D341Med (cell line): ENCODE data around the gene ITGB8.
A peak's percentile ranks its signal among the peaks of the same experiment; 100 is the strongest.

Experiments used
- DNase-seq: peaks from one replicate; pipeline ENCODE4 v3.0.0; 2012; ENCODE audit warnings: low spot score

ITGB8 gene

DNA sequence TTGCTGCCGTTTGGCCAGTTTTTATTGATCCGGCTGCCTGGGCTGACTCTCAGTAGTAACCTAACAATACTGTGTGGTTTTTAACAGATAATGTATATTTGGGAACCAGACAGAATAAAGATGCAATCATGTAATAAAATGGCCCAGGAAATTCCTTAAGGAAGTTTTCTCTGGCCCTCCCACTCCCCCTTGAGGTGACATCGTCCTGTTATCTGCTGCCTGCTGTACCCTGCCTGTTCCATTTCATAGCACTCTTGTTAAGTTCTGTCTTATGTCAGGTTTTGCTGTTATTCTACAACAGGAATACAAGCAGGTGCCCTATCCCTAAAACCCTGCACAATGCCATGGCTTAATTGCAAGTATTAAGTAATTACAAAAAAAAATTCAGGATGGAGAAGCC, 12.5 kb downstream of the ITGB8 start:
- DNase-seq = peak; percentile 23

DNA sequence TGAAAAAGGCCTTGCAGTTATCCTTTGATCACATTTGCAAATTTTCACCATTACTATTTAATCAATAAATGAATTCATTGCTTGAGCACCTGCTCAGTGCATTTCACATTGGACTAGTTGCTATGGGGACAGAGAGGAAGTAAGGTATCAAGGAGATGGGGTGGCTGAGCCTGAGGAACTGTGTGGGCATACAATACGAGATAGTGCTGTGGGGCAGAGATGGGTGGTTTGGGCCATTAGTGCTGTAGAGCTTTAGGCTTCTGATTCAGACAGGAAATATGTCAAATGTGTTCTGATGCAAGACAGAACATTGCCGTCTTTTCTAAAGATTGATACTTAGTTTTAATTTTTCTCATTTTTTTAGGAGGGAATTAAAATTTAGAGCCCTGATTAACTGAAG, 13.2 kb downstream of the ITGB8 start:
- no peak for DNase-seq

DNA sequence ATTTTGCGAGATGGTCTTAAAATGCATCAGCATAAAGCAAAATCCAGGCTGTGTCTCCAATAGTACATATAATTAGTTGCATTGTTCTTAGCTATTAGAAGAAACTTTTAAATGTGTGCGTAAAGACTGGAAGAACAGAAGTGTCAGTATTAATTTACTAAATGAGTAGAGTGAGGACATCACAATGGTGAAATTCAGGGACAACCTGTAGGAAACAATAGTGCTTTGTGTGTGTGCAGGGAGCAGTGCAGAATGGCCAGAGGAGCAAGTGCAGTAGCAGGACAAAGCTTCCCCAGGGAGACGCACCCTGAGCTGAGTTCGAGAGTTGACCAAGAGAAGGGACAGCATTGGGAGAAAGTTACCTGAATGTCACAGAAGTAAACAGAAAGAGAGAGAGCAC, 13.7 kb downstream of the ITGB8 start:
- DNase-seq = no peak

DNA sequence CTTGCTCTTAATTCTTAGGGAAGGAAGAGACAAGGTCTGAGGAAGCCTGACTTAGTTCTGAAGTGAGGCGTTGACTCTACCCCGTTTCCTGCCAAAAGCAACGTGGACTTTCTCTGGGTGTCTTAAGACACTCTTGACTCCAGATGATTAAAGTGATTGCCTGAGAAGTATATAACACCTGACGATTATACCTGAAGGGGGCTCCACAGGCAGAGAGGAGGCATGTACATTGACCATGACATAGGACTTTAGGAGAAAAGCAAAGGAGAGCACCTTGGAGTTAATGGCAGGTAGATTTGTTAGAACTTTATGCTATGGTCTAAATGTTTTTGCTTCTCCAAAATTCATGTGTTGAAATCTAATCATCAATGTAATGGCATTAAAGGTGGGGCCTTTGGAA, 15.9 kb downstream of the ITGB8 start:
- DNase-seq = no peak

DNA sequence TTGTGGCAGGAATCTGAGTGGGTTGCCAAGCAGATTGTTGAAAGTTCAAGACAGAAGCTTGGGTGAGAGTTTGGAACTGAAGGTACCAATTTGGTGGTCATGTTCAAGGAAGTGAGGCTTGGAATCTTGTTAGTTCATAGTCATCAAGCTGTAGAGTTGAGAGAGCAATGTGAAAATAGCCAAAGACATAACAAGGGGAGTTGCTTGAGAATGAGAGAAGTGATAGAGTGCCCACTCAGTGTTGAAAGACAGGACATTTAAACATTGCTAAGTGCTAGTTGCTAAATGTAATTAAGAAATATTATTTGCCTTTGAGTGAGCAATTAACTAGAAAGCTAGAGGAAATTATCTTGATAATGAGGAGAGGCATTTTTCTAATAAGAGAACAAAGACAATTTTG, 17.0 kb downstream of the ITGB8 start:
- DNase-seq = no peak

DNA sequence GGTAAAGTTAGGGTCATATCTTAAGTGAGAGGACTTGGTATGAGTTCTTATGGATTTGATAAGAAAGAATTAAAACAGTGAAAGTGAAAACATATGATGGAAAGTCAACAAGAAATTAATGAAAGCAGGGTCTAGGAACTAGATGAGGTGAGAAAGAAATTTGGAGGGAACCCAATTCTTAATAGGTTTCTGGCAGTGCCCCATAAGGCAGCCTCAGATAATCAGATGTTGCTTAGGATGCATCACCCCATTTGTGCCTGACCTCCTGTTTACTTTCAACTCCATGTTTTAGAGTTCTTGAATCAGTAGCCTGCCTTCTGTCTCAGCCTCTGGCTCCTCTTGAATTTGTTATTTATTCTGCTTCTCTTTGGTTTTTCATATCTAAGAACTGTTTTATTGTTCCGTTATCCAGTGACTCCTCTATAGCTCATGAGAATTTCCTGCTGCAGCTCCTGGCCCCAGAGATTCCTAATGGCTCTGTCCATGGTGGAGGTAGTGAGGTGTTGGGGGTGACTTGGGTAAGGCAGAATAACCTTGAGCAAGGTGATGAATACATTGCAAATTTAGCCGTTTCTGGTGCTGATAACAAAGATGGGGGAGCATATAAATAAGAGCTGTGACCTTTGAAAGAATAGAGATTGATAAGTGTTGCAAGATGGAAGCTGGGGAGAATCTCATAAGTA, 17.6 kb downstream of the ITGB8 start:
- DNase-seq = no peak

DNA sequence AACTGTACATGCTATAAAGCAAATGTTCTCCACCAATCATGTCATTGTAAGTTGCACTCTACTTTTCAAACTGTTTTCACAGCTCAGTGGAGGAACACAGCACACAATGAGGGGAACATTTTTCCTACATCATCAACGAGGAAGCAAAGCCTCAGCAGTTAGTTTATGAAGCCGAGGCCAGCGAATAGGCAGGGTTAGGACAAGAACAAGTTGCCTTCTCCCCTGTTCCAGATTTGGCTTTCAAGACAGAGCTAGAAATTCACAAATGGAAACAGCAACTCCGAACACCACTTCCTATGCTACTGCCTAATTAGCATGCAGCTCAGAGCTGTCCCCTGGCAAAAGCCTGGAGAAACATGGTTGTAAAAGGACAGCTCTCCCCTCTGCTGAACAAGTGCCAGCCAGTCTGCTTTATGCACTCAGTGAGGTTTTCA, 19.8 kb downstream of the ITGB8 start:
- DNase-seq = no peak

DNA sequence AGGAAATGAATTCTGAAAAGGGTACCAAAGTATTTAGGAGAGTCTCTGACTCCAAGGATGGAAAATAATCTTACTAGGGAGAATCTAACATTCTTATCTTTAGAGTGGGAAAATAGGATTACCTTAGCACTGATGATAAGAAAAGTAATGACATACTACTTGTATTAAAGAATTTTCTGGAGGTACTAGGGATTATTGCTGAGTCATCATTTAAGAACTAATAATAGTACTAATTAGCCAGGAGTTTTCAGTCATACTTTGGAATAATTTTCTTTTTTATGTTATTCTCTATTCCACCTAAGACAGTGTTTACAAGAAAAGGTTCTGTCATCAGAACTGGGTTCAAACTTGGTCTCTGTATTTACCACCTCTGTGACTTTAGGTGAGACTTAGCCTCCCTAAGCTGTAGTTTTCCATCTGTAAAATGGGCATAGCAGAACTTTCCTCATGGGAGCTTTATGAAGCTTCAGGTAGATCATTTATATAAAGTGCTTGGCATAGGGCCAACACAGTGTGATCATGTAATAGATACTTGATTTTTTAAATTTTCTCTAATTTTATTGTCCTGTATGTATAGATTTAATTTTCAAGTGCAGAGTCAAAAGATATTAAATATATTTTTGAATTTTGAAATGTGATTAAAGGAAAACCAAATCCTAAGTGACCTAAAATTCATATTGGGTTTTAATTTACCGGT, 20.4 kb downstream of the ITGB8 start:
- no peak for DNase-seq

DNA sequence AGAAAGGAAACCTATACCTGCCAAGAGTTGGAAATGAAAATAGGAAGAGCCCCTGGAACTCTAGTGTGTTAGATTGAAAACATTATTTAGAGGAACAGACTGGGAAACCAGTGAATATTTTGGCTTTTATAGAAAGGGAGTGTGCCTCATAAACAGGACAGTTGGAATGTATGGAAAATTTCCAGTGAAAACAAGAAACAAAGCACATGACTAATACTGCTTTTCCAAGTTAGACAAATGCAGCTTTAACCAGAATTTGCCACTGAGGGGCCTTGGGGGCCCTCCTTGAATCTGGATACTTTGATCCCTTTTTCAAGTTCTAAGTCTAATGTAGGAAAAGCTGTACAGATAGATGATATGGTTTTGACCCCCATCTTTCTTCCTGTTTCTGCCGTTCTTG, 21.2 kb downstream of the ITGB8 start:
- no peak for DNase-seq

DNA sequence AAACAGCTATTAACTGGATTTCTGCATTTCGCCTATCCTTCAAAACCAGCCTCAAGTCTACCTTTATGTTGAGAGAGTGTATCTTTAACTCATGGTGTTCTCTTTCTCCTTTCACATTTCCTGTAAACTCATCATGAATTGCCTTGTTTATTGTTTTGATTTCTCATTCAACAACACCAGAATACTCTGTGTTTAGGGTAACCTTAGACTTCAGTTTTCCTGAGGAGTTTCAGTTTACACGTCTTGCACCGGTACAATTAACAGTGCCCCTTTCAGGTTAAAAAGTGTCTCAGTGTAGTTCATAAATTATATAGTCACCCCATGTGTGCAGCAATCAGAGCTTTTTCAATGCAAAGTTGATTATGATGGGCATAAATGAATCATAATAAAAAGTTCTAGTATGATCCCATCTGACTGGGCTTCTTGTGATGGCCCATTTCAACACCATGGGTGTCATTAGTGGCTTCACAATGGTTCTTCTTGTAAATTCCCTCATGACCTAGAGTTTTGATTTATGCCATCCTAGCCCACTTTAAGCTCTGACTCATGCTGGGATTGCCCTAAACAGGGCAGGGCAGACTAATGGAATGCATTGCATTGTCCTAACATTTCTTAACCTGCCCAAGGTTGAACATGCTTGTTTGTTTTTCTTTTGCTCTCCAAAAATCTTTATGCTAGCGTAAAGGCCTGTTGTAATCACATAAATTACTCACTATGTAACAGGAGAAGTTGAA, 22.0 kb downstream of the ITGB8 start:
- peak; percentile 25 for DNase-seq

DNA sequence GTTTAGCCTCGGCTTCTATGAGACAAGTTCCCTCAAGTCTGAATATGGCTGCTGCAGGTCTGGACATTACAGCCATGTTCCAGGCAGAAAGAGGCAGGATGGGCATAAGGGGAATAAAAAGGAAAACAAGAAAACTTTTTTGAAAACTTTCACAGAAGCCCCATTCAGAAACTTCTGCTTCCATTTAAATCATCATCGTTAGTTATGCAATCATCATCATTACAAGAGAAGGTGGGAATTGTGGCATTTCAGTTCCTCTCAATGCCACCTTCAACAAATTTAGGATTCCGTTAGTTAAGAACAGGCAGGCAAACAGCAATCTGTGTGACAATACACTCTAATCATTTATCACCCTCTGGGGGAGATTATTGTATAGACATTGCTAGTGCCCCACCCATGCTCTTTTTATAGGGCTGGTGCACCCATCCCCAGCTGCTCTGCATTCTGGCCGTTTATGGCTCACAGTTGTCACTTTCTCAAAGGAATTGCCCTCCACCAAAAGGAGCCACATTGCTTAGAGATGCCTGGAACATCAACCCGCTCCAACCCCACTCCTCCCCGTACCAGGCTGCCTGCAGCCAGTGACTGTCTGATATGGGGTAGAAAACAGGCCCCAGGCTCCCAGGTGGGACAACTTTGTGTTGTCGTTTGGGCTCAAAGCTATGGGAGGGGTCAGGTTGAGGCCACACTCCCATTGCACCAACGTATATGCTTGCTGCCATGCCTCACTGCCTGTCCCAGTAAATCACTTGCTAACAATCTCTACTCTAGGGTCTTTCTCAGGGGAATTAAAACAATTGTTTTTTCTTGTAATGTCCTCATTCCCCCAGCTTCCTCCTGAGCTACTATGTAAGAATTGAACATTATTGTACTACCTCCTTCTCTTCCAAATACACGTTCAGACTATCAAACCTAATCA, 24.2 kb downstream of the ITGB8 start:
- DNase-seq = no peak

DNA sequence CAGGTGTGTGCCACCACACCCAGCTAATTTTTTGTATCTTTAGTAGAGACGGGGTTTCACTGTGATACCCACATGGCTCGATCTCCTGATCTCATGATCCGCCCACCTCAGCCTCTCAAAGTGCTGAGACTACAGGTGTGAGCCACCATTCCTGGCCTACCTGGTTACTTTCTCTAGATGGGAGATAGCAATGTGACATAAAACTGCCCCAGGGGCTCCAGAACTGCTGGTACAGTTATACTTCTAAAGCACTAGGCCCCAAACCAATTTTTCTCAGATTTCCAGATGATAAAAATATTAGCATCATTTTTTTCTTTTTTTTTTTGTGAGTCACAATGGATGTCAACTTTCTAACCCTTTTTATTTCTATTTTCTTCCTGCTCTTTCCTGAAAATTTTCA, 27.4 kb downstream of the ITGB8 start:
- DNase-seq = no peak

DNA sequence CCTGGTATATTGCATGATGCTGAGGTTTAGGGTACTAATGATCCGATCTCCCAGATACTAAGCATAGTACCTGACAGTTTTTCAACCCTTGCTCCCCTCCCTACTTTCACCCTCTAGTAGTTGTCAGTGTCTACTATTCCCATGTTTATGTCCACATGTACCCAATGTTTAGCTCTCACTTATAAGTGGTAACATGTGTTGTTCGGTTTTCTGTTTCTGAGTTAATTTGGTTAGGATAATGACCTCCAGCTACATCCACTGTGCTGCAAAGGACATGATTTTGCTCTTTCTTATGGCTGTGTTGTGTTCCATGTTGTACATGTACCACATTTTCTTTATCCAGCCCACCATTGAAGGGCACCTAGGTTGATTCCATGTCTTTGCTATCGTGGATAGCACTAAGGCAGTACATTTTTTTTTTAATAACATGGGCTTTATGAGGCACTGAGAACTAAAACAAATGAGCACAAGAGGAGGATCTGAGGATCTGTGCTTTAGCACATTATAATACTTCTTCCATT, 28.1 kb downstream of the ITGB8 start:
- no peak for DNase-seq

DNA sequence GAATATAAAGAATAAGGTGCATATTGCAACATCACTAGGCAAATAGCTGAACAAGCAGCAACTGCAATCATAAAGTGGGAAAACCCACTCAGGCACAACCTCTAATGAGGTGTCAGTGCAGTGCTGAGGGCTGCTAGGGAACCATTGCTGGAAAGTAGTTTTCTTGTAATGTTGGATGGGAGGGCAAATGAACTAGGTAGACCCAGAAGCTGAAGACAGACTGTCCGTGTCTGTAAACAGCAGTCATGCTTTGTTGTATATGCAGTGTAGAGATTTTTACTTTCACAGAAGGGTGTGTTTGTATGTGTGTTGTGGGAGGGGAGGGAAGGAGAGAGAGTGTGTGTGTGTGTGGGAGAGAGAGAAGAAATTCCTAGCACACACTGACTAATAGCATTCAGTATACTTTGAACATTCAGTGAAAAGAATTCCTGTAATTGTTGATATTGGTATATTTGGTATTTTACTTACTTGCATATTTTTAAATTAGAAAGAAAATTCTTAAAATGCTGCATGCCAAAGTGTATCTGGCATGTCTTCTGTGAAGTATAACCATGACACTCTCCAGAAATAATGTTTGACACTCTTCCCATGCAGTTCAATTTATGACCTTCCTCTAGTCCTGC, 28.8 kb downstream of the ITGB8 start:
- no peak for DNase-seq

DNA sequence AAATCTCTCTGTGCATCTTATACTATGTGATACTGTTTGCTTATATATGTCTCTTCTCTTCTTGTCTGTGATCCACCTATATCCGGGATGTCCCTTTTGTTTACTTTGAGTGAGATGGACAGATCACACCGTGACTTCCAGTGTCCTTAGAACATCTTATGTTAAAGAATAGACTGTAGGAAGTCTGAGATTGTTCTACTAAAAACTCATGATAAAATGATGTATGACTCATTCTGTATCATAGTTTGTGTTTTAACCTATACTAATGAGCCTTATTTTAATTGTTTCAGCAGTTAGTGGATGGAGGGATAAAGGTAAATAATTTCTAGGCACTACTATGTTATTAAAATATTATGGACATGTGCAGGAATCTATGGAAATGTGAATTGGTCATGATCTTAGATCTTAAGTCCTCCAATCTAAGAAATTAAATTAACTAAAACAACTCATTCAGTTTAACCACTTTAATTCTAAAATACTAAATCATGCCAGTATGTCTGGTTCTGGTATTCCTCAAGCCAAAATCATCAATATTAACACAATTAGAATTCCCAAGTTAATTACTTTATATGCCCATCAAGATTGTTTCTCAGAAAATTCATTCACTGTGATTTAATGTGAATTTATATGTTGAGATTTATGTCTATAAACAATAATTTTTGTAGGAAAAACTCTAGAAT, 32.0 kb downstream of the ITGB8 start:
- DNase-seq = no peak

DNA sequence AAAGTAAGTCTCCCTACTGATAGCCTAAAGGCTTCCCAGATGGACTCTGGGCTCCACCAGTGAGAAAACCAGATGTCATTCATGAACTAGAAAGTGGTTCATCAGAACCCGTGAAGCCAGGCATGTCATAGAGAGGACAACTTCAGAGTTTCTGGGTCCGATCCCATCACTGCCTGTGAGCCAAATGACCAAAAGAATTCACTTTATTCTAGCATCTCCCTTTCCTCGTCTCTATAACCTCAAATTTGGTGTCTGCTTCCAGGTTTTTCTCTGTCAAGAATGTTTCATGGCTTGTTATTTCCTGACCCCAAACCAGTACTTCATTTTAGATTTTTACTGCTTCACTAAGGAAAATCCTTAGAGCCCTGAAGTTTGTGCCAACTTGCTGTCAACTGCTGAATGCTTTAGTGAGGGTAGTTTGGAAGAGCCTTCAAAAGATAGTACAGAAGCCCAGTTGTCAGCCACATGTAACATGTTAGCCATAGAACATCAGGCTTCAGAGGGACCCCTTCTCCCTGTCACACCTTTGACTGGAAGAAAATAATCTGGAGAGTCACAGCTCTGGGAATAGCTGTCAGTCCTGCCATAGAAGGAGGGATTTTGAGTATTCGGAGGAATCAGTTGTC, 34.0 kb downstream of the ITGB8 start:
- DNase-seq = no peak

DNA sequence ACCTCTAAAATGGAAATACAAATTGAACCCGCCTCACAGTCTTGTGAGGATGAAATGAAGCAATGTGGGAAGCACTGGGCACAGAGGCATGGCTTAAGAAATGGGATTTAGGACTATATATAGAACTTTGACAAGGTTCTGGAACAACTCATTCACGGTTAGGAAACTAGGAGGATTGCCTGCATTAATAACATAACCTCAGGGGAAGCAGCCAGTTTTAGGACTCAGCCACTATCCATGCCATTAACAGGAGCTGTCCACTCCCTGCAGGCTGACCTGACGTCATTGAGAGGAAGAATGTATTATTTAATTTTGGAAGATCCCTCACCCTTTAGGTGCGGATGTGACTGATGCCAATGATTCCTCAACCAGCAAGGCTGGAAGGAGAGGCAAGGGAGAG, 34.8 kb downstream of the ITGB8 start:
- DNase-seq = no peak

DNA sequence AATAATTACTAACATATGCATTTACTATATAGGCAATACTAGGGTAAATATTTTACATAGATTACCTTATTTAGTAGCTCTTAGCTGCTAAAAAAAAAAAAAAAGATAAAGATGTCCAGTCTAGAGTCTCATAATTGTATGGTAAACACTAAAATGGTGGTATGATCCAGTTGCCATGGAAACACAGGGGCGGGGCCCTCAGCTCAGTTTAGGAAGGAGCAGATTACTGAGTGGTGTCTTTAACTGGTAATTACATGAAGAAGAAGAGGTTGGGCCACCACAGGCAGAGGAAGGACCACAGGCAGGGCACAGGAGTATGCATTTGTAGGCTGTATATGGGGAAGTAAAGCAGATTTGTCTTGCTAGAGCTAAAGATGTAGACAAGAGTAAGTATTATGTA, 43.7 kb downstream of the ITGB8 start:
- no peak for DNase-seq

DNA sequence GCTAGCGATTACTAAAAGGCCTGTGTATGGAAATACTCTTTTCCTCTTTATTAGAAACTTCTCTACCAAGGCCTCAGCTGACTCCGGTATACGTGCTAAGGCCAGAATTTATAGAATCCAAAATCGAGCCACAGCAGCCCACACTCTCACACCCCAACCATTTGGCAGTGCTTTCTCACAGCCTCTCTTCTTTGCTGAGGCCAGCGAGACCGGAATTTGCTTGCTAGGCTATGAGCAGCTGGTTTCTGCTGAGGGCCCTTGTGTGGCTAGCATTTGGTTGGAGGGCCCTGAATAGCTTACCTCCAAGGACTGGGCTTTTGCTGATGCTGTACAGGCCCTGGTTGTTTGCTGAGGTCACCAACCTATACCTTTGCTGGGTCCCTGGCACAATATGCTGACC, 46.1 kb downstream of the ITGB8 start:
- no peak for DNase-seq

DNA sequence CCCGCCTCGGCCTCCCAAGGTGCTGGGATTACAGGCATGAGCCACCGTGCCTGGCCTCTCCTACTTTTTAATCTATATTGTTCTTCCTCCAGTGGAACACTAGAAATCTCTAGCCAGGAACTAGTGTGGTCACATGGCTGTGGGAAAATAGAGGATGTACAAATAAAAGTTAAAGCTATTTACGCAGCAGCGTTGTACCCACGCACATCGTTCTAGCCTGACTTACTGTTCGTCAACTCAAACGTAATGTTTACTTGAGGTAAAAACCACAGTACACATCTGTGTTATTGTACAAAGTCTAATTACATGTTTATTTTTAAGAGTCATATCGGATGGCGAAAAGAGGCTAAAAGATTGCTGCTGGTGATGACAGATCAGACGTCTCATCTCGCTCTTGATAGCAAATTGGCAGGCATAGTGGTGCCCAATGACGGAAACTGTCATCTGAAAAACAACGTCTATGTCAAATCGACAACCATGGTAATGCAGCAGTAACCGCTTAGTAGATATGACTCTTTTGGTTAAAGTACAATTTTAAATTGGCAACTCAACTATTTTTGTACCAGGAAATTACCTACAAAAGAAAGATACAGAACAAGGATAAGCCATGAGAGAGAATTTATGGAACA, 50.8 kb downstream of the ITGB8 start:
- no peak for DNase-seq
